ENCODE data around the gene USP17L12.
"Not testable (repeated sequence)": the region's sequence is repeated elsewhere in the genome, so short reads cannot be mapped to it uniquely, and the experiment has no call there.

- not testable (repeated sequence) for TF ChIP-seq RAD21 (IDR thresholded peaks at IDR 0.05; ENCODE audit: low read depth); POLR2A (IDR thresholded peaks at IDR 0.05; ENCODE audit: borderline replicate concordance, extremely low read depth, insufficient read depth, insufficient read length); CTCF (IDR thresholded peaks at IDR 0.05 in 2 of 3, conservative IDR thresholded peaks at IDR 0.05 in 1 of 3; ENCODE audit: borderline replicate concordance in 1 of 3, insufficient read depth in 1 of 3, low read depth in 2 of 3, low read length in 2 of 3); REST (IDR thresholded peaks at IDR 0.05; ENCODE audit: low read depth); TCF7L2 (IDR thresholded peaks at IDR 0.05; ENCODE audit: borderline replicate concordance, extremely low read depth, insufficient read depth, insufficient read length)
- TF ChIP-seq, protein P1, sequence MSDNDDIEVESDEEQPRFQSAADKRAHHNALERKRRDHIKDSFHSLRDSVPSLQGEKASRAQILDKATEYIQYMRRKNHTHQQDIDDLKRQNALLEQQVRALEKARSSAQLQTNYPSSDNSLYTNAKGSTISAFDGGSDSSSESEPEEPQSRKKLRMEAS (IDR thresholded peaks at IDR 0.05) = not testable (repeated sequence)
Measured at GRCh38 chr4:9257824-9258223, 37.9 kb downstream of the USP17L12 start, which contains the start of gene USP17L20.

Measured in HCT116 (cell line).